Stomach (tissue), 9 donors: ENCODE results near the gene RFTN1. TPM values are rescaled to one million over a fixed set of nuclear protein-coding genes. Genes with fewer than 3 reads are reported as not detected.

Source experiments
- DNase-seq, 2 donors: peaks; one replicate each; pipeline versions ENCODE4 v3.0.0 to v3.0.0-alpha.2; 2013 to 2019
- H3K27ac ChIP-seq, 5 donors: fragments of 200-600 bp in 4 of 5; sonication (generic) in 4 of 5; one replicate each; pipeline ENCODE4 v1.5.1; 2013 to 2019; ENCODE audit warnings: mild to moderate bottlenecking in 1 of 5, moderate library complexity in 1 of 5
- H3K27me3 ChIP-seq, 3 donors: fragments of 200-600 bp; sonication (generic); one replicate each; pipeline ENCODE4 v1.5.1; 2017 to 2019; ENCODE audit warnings: mixed run types in 1 of 3
- H3K36me3 ChIP-seq, 4 donors: fragments of 200-600 bp; sonication (generic); 1 replicate in 3 of 4; 2 replicates in 1 of 4; pipeline ENCODE4 v1.5.1; 2016 to 2019
- H3K4me1 ChIP-seq, 4 donors: fragments of 200-600 bp; sonication (generic); one replicate each; pipeline ENCODE4 v1.5.1; 2016 to 2019
- H3K4me3 ChIP-seq, 4 donors: fragments of 200-600 bp; sonication (generic) in 3 of 4; one replicate each; pipeline ENCODE4 v1.5.1; 2016 to 2019; ENCODE audit warnings: mild to moderate bottlenecking in 1 of 4
- H3K9me3 ChIP-seq, 4 donors: fragments of 200-600 bp; sonication (generic); one replicate each; pipeline ENCODE4 v1.5.1; 2016 to 2019
- EP300 ChIP-seq: sonication (generic); formaldehyde crosslinking; IDR thresholded peaks from one replicate; pipeline ENCODE4 v1.6.1; 2017; ENCODE audit warnings: antibody characterized with exemption
- POLR2A ChIP-seq, 4 donors: fragments of 450-650 bp; IDR thresholded peaks; one replicate each; pipeline ENCODE4 v1.6.1; 2016; ENCODE audit warnings: antibody characterized with exemption in 4 of 4, control low read depth in 2 of 4, mild to moderate bottlenecking in 1 of 4, moderate library complexity in 1 of 4
- POLR2AphosphoS5 ChIP-seq, 3 donors: sonication (generic); formaldehyde crosslinking; IDR thresholded peaks; one replicate each; pipeline ENCODE4 v1.6.1; 2016; ENCODE audit warnings: antibody characterized with exemption in 3 of 3
- WGBS, 5 donors: extraction: QIAGEN DNeasy Blood & Tissue Kit in 3 of 5; methylation state at CpG; one replicate each; pipeline versions ENCODE4 v1.1.5 to v1.1.7; 2013 to 2018; 5-methylcytosine and 5-hydroxymethylcytosine counted together
- intact Hi-C: fragments of 100-400 bp; cut with DNase I; formaldehyde crosslinking; loops from one replicate; pipeline ENCODE4 v1.15.1; 2023; ENCODE audit warnings: low total_unique reads
- polyA plus RNA-seq, 3 donors: library from polyadenylated mRNA; stranded (reverse); fragments of 200-250 nt; gene quantifications; one replicate each; pipeline ENCODE4 v1.2.3, GENCODE V29; 2013
- total RNA-seq, 5 donors: library from RNA; depleted of rRNA; stranded (reverse); fragments of >200 nt; gene quantifications; one replicate each; pipeline versions ENCODE4 v1.1.0 to v1.2.3, GENCODE V29; 2014 to 2016
- TF ChIP-seq, protein P1 (sequence below), 7 experiments: fragments of 450-650 bp in 4 of 7; fragments of 200-600 bp in 3 of 7; sonication (generic) in 3 of 7; IDR thresholded peaks; one replicate each; pipeline ENCODE4 v1.5.1; 2016 to 2019; ENCODE audit warnings: antibody characterized with exemption in 7 of 7, control low read depth in 2 of 7, mild to moderate bottlenecking in 1 of 7
- donor health status: healthy with polysubstance abuse.
- donor health status: Bipolar disorder and iron deficiency.
- donor health status: healthy.

The RFTN1 gene
- total and polyA plus RNA-seq, 8 donors: 4.6 to 103 (median 18.9) TPM

DNA sequence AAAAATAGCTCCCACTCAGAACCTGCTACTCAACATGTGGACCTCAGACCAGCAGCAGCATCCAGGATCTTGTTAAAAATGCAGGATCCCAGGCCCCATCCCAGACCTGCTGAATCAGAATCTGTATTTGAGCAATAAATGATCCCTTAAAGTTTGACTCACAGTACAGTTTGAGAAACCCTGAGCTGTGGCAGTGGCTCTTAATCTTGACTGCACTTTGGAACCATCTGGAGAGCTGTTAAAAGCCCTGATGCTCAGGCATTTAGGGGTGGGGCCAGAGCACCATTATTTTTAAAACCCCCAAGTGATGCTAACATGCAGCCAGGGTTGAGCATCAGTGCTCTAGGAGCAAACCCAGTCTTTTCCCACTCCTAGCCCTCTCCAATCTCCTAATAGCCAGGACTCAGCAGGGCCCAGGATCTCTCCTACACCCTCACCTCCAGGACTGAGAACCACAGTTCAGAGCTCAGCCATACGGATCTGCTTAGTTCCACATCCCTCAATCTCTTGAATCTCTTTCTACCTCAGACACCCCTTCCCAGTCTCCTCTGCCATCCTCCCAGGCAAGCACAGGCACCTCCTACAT, 10.2 kb downstream of the RFTN1 start:
- Histone ChIP-seq H3K9me3 (no peaks in the 10 kb centered on the region), H3K36me3 (no peaks in the 10 kb centered on the region), H3K27ac (no peak overlapping the region), H3K27me3 (no peaks in the 10 kb centered on the region), H3K4me3 (no peak overlapping the region), H3K4me1 (peaks cover 0 to 14% (median 5%) of the 10 kb centered on the region in 4 donors)
- intact Hi-C loops: no loop called here
- DNase-seq: no peak
- WGBS, 5 donors: 73 to 84% (median 79%) methylated on average over 1 of the region's 1 CpG
- TF ChIP-seq POLR2AphosphoS5 (IDR thresholded peaks at IDR 0.05) (no peak), POLR2A (IDR thresholded peaks at IDR 0.05) (no peak), EP300 (no peak)
- TF ChIP-seq, protein P1, sequence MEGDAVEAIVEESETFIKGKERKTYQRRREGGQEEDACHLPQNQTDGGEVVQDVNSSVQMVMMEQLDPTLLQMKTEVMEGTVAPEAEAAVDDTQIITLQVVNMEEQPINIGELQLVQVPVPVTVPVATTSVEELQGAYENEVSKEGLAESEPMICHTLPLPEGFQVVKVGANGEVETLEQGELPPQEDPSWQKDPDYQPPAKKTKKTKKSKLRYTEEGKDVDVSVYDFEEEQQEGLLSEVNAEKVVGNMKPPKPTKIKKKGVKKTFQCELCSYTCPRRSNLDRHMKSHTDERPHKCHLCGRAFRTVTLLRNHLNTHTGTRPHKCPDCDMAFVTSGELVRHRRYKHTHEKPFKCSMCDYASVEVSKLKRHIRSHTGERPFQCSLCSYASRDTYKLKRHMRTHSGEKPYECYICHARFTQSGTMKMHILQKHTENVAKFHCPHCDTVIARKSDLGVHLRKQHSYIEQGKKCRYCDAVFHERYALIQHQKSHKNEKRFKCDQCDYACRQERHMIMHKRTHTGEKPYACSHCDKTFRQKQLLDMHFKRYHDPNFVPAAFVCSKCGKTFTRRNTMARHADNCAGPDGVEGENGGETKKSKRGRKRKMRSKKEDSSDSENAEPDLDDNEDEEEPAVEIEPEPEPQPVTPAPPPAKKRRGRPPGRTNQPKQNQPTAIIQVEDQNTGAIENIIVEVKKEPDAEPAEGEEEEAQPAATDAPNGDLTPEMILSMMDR (IDR thresholded peaks at IDR 0.05): no peak

DNA sequence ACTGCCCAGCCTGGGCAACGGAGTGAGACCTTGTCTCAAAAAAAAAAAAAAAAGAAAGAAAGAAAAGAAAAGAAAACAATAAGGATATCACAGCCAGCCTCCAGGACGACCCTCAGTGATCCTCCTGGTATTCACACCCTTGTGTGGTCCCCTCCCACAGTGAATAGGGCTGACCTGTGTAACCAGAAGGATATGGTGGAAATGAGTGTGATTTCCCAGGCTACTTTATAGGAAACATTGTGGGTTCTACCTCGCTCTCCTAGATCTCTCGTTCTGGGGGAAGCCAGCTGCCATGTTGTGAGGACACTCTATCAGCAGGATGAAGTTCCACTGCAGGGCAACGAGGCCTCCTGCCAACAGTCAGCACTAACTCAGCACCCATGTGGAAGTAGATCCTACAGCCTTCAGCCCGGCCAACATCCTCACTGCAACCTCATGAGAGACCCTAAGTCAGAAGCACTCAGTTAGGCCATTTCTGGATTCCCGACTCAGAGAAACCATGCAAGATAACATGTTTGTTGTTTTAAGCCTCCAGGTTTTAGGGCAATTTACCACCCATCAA, 11.1 kb downstream of the RFTN1 start:
- intact Hi-C loops: no loop called here
- H3K4me3 ChIP-seq: no peak overlapping the region
- TF ChIP-seq POLR2AphosphoS5 (IDR thresholded peaks at IDR 0.05): no peak
- TF ChIP-seq EP300: no peak
- TF ChIP-seq, protein P1 (IDR thresholded peaks at IDR 0.05): no peak
- TF ChIP-seq POLR2A (IDR thresholded peaks at IDR 0.05): no peak
- no peaks in the 10 kb centered on the region for H3K9me3 ChIP-seq
- no peak for DNase-seq
- no peaks in the 10 kb centered on the region for H3K36me3 ChIP-seq
- peaks cover 0 to 6% (median 2%) of the 10 kb centered on the region in 4 donors for H3K4me1 ChIP-seq
- WGBS, 5 donors: 68 to 88% (median 77%) methylated on average over 7 of the region's 7 CpGs
- H3K27ac ChIP-seq: no peak overlapping the region
- no peaks in the 10 kb centered on the region for H3K27me3 ChIP-seq

DNA sequence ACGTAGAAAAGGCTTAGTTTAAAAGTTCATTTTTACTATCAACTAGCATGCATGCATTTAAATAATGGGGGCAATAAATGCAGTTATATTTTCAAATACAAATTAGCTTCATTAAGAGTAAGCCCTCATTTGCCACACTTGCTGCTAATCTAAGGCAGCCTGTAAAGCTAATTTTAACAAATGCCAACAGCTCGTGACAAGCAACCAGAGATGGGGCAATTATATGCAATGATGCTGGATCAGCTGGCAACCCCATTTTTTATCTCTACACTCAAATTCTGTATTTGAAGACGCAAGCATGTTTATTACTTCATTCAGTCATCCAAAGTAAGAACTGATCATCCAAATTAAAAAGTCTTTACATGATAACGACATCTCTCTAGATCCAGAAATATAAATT, 12.1 kb downstream of the RFTN1 start:
- intact Hi-C loops: no loop called here
- no peaks in the 10 kb centered on the region for H3K9me3 ChIP-seq
- DNase-seq: no peak

DNA sequence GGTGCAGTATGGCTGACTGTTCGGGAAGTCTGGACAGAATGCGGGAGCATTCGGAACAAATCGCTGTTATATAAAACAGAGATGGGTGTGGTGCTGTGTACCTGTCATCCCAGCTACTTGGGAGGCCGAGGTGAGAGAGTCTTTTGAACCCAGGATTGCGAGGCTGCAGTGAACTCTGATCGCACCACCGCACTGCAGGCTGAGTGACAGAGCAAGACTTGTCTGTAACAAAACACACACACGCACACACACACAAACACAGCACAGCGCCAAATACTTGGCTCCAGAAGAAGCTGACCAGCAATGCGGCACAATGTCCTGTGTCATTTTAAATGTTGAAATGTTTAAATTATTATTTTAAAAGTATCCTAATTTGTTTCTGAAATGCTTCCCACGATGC, 12.6 kb downstream of the RFTN1 start:
- TF ChIP-seq POLR2A (IDR thresholded peaks at IDR 0.05) (no peak), EP300 (no peak), POLR2AphosphoS5 (IDR thresholded peaks at IDR 0.05) (no peak)
- TF ChIP-seq, protein P1 (IDR thresholded peaks at IDR 0.05): no peak
- H3K9me3 ChIP-seq: no peaks in the 10 kb centered on the region
- peaks cover 0 to 6% (median 2%) of the 10 kb centered on the region in 4 donors for H3K4me1 ChIP-seq
- no peak for DNase-seq
- H3K4me3 ChIP-seq: no peak overlapping the region
- 87 to 91% (median 89%) methylated on average over 12 of the region's 12 CpGs for WGBS, 5 donors
- H3K27ac ChIP-seq: no peak overlapping the region
- no peaks in the 10 kb centered on the region for H3K27me3 ChIP-seq
- intact Hi-C loops: no loop called here
- no peaks in the 10 kb centered on the region for H3K36me3 ChIP-seq

More for the DNA sequence above, 12.1 kb downstream of the RFTN1 start:
- H3K27ac ChIP-seq: no peak overlapping the region
- 80 to 87% (median 84%) methylated on average over 4 of the region's 4 CpGs for WGBS, 5 donors
- no peak for TF ChIP-seq POLR2A (IDR thresholded peaks at IDR 0.05)
- TF ChIP-seq POLR2AphosphoS5 (IDR thresholded peaks at IDR 0.05): no peak
- TF ChIP-seq, protein P1 (IDR thresholded peaks at IDR 0.05): no peak
- TF ChIP-seq EP300: no peak
- H3K4me3 ChIP-seq: no peak overlapping the region
- no peaks in the 10 kb centered on the region for H3K36me3 ChIP-seq
- H3K4me1 ChIP-seq: peaks cover 0 to 6% (median 2%) of the 10 kb centered on the region in 4 donors
- H3K27me3 ChIP-seq: no peaks in the 10 kb centered on the region
